Measurements from ENCODE around the gene TCF4.

The TCF4 gene

DNA sequence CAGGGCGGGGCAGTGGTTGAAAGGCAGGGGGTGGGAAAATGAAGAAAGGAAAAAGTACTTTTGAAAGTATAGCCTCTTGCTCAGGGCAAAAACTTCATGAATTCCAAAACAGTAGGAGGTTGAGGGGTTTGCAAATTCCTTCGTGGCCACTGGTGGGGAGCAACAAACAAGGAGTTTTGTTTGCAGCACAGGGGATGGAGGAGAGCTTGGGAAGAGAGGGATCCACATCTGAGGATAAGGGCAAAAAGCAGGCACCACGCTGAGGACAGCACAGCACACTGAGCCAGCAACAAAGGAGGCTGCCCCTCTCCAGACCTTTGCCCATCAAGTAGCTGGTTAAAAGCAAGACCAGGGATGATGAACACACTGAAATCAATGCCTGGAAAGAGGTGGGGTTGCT, 148.9 kb downstream of the TCF4 start:
- DNase-seq (ENCODE audit: low read depth), result no peak

DNA sequence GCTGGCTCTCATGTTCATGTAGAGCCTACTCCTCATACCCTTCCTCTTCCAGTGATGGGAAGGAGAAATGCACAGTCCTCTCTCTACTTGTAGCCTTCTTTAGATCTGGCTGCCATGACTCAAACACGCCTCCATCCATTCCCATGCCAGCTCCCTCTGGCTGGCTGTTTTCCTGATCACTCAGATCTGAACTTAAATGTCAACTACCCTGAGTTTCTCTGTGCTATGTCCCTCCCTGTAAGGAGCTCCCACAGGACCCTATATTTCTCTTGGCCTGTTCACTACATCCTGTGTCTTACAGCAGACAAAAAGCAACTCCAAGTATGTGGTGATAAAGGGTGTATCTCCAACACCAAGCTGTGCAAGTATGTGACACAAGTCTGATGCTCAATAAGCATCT, 152.4 kb downstream of the TCF4 start:
- DNase-seq (ENCODE audit: low read depth), result no peak

GRCh38 chr18:55433648-55434047, 154.3 kb downstream of the TCF4 start:
- DNase-seq (ENCODE audit: low read depth), result no peak

DNA sequence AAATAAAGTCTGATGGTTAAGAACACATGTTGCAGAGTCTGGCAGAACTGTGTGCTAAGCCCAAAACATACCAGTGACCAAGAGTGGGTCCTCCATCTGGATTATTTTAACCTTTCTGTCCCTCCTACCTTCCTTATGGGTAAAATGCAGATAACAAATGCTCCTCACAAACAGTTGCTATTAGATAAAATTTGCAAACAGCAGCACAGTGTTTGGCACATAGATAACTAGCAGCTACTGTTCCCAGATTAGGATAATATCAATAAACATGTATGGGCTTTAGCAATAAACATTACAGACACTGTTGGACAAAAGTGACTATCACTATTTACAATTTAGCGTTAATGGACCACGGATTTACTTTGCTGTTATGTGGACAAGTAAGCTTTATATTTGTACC, 154.9 kb downstream of the TCF4 start:
- no peak for DNase-seq (ENCODE audit: low read depth)

DNA sequence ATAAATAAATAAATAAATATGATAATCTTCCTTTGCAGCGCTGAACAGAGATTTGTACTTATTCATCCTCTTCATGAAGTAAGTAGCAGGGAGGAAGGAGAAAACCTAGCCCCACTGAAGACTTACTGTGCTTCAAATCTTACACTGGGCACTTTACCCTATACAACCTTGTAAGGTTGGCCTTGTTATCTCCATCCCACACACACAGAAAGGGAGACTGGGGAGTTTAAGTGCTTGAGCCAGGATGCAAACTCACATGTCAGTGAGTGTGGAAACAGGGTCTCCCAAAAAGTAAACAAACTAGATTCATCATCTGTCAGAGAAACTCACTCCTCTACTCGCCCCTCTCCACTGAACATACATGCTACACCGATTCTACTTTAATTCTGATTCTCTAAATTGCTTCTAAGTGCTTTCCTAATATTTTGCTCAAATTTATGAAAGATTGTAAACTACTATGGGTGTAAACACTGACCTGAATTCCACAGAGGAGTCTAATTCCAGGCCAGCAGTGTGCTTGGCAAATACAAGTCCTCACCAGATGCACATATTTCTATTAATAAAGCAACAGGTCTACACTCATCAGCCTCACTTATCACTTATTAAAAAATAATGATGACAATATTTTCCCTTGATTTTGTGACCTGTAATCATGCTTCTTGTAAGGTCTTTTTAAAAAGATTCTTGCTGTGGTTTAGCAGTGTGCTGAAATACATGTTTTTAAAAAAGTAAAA, 155.5 kb downstream of the TCF4 start:
- DNase-seq (ENCODE audit: low read depth), result no peak

DNA sequence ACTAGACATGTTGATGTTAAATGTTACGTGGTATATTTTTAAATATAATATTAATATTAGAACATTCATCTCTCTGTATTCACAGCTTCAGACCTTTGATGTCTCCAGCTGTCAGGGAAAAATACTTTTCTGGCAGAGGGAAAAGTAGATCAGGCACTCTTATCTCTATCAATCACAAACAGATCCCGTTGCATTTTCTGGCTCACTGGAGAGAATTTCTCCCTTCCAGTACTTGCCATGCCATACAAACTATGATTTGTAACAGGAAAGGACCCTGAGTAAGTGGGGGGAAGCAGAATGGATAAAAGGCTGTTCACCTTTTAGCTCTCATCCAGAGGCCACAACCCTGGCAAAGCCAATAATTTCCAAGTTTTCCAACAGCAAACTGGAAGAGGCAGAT, 158.0 kb downstream of the TCF4 start:
- no peak for DNase-seq (ENCODE audit: low read depth)

- no peak for DNase-seq (ENCODE audit: low read depth)
Measured at GRCh38 chr18:55427951-55428350, 160.0 kb downstream of the TCF4 start.

DNA sequence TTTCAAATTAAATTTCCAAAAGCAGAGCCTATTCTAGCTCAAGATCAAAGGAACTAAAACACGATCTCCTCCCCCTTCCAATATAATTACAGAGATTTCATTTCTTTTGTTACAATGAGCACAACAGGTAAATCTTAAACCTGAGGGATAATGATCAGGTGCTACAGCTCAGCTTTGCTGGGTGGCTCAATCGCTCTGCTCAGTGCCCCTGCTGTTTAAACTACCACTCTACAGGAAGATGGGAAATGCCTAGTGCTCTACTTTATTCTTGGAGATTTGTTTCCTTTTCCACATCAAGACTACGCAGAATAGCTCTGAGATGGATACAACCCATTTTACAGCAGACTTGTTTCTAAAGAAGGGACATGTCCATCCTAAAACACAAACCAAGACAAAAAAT, 162.3 kb downstream of the TCF4 start:
- no peak for DNase-seq (ENCODE audit: low read depth)

DNA sequence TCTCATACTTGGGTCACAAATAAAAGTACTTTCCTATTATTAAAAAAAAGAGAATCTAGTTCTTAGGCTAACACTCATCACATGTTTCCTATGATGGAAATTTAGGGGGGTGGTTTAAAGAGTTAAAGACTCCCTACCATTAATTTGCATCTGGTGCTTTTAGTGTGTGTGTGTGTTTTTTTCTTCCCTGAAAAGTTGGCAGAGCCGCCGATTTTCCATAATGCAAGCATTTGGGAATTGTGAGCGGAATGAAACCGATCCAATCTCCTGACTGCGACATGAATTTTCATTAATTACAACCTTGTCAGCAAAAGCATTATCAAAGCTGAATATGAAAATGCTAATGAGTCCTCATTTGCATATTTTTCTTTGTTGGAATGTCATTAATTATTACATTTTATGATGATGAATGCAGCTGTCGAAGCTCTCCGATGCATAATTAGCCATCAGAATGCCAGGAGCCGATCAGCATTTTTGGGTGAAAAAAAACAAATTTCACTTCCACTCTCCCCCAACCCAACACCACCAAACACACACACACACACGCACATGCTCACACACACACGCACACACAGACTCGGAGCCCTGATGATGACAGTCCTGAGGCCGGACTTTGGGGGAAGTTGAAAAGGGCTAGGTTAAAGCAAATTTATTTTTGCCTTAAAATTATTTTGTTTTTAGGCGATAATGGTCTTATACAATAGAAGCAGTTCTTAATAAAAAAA, 165.4 kb downstream of the TCF4 start:
- peak; percentile 63 for DNase-seq (ENCODE audit: low read depth)

DNA sequence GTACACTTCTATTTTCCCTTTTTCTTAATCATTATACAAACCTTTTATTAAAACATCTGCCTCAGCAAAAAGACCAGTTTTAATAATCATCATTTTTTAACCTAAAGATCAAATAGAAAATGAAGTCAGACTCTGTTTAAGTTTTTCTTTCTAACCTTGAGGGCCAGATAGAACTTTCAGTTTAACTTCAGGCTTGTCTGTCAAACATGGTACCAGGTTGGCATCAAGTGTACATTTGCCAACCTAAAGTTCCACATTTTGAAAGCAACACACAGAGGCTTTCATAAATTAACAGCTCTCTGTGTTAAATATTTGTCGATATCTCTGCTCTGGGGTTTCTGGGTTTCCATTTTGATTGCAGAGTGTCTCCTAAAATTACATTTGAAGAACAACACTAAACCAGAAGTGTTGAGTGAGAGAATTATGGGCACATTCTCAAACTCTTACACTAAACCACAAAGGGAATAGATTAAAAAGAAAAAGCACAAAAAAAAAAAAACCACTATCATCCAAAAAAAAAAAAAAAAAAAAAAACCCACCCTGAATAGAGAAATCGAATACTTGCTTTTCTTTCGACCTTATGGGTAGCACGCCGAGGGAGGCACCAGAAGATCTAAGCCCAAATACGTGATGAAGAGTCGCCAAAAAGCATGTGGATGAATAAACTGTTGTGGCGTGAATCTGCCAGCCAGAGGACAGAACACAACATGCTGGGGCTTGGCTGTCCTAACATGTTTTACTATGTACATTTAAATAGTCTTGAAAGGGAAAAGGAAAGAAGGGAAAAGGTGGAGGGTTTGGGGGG, 166.2 kb downstream of the TCF4 start:
- peak; percentile 52 for DNase-seq (ENCODE audit: low read depth)

DNA sequence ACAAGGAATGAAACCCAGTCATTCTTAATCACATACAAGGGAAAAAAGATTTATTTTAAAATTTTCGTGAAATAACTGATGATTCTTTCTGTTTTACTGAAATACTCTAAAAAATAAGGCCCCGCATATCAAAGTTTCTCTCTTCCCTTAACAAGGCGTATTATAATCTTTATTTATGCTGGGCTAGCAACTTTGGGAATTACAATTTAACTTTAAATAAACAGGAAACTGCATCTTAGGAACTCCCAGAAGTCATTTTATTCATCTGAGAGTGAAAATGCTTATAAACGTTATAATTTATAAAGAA, 166.7 kb downstream of the TCF4 start:
- no peak for DNase-seq (ENCODE audit: low read depth)

DNA sequence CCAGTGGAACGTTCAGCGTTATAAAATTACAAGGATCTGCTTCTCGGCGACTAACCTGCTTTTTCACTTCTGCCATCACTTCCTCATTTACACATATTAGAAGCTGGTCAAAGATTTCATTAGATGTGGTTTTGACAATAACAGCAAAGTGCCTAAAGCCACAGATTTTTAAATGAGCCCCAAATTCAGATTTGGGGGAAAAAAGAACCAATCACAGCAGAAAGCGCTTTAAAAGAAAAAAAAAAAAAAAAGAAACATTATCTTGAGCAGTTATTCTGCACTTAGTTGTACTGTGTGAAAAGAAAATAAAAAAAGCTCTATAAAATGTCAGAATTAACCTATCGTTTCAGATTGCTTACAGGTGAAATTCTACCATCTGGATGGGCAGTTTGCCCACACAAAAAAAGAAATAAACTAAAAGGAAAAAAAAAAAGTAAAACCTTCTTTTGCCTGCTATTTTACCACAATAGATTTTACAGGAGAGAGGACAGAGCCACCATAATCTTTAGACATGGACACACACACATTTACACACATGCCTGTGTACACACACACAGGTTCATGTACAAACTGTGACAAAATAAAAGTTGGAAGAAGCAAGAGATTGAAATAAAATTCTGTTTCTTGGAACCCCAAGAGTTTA, 167.2 kb downstream of the TCF4 start:
- no peak for DNase-seq (ENCODE audit: low read depth)

DNA sequence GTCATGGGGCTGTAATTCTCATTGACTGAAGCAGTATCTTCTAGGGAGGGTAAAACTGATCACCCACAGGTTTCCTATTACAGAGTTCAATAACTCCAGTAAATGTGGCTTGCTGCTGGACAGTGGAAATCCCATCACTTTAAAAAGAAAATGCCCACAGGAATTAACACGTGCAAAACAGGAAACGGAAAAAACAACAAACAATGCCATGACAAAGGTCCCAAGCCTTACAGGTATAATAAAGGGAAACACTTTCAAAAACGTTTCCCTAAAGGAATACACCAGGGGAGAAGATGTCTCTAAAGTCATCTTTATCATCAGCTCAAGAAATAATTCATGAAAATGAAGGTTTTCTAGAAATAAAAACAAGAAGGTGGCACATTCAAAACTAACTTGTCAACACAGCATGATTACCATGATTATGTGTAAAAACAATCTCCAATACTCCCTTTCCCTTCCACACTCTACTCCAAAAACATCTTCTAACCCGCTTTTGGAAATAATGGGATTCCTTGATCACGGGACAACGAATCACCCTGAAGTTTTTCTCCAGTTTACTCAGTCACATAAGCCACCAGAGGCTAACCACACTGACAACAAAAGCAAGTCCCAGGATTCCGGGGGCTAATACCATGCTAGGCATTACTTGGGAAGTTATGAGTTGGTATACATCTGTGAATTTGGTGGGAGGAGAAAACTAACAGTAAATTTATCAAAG, 167.9 kb downstream of the TCF4 start:
- no peak for DNase-seq (ENCODE audit: low read depth)

DNA sequence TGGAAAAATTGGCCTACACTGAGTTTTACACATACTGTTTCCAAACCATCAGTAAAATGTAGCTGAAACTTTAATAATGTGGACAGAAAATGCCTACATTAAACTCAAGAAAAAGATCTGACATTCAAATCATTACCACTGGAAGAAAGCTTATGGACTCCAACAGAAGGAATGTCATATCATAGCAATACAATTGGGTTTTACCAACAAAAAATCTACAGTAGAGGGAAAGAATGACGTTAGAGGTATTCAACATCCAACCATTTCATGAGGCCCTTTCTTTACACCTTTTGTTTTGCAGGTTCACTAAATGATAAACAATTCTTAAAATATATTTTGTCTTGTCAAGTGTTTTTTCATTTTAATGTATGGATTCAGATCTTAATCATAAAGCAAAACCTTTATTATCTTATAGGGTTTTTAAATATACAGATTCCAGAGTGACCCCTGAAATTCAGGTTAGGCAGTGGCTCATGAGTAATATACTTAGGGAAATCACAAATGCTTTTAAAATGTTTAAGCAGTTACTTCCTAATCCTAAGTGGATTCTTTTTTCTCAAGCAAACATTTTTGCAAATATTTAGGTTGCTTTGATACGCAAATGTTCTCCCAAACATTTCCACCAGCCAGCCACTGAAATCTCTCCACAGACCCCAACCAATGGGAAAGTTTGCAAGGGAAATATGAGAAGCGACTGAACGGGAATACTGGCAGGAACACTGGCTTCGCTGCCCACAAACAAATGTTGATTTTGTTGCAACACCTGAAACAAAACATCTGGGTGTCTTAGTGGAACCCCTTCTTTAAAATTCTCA, 168.7 kb downstream of the TCF4 start:
- DNase-seq (ENCODE audit: low read depth), result peak; percentile 59

DNA sequence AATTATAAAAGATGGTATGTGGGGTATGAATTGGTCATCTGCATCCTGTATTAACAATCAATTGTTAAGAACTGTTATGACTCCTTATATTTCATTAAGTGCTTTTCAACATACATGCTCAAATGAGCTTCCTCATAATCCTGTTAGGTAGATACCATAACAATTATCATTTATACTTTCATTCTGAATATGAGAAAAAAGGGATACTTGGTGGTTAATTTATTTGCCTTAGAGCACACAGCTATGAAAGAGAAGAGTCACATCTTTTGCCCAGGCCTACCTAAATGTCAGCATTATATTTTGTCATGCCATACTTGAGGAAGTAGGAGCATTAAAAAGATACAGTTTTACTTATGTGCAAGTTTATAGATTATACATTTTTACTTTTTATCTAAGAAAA, 169.6 kb downstream of the TCF4 start:
- DNase-seq (ENCODE audit: low read depth), result no peak

GRCh38 chr18:55416791-55417190, 171.2 kb downstream of the TCF4 start:
- DNase-seq (ENCODE audit: low read depth), result no peak

DNA sequence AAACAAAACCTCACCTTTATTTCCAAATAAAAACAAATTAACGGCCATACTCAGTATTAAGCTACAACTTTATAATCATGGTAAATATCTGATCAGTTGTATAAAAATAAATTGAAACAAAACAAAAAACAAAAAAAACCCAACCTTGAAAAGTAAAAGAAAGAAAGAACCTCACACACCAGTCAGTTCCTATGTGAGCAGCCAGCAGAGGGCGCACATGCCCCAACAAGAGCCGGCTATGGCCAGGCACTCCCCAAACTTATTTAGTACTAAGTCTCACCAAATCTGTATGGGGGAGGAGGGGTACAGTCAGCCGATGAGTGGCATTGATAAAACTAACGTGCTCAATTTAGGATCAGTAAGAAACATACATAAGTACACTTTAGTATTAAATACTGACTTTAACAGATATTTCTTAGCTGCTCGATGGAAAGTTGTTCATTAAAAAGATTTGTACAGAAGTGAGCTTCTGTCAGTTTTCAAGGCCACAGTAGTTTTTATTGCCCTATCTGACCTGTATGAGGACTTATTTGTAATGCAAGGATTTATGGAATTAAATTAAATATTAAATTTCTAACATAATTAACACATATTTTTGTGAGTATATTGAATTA, 172.6 kb downstream of the TCF4 start:
- DNase-seq (ENCODE audit: low read depth), result peak; percentile 74

- DNase-seq (ENCODE audit: low read depth), result no peak
Measured at GRCh38 chr18:55414475-55414874, 173.5 kb downstream of the TCF4 start.

DNA sequence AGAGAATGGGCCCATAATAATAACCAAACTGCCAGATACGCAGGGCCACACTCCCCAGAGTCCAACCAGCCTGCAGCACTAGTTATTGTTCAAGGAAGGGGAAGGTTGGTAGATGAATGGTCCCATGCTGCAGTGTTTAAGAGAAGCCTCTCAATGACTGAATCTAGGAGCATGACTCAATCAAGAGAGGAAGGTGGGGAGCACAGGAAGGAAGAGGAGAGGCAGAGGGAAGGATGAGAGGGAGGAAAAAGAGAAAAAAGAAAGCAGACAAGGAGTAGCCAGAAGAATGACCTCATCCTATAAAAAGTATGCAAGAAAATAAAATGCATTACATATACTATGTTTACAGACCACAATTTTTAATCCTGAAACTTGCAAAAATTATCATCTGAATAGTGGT, 174.5 kb downstream of the TCF4 start:
- no peak for DNase-seq (ENCODE audit: low read depth)

GRCh38 chr18:55407774-55408535, 180.0 kb downstream of the TCF4 start:
- no peak for DNase-seq (ENCODE audit: low read depth)

All from fibroblast of gingiva (primary cell).